HEK293T (cell line): ENCODE measurements around the gene USP24.

Experiments used
- ELF4 ChIP-seq: fragments of 450-650 bp; IDR thresholded peaks from 2 replicates; pipeline ENCODE4 v1.6.1; 2017; ENCODE audit warnings: antibody characterized with exemption
- FOXK2 ChIP-seq: fragments of 450-650 bp; IDR thresholded peaks from 2 replicates; pipeline ENCODE4 v1.6.1; 2016; ENCODE audit warnings: mild to moderate bottlenecking
- L3MBTL2 ChIP-seq: fragments of 450-650 bp; conservative IDR thresholded peaks from 2 replicates; pipeline ENCODE4 v1.6.1; 2016; ENCODE audit warnings: mild to moderate bottlenecking
- SP1 ChIP-seq: fragments of 450-650 bp; IDR thresholded peaks from 2 replicates; pipeline ENCODE4 v1.6.1; 2017
- SUZ12 ChIP-seq: fragments of 450-650 bp; IDR thresholded peaks from 2 replicates; pipeline ENCODE4 v1.6.1; 2016; ENCODE audit warnings: mild to moderate bottlenecking
- TARDBP ChIP-seq: fragments of 450-650 bp; IDR thresholded peaks from 2 replicates; pipeline ENCODE4 v1.6.1; 2016

- no peak for TF ChIP-seq SUZ12
- TF ChIP-seq TARDBP, result no peak
- no peak for TF ChIP-seq L3MBTL2
- TF ChIP-seq ELF4, result no peak
- no peak for TF ChIP-seq SP1
- TF ChIP-seq FOXK2, result no peak
These were observed 18.9 kb upstream of the USP24 start for GRCh38 chr1:55234016-55234415.
